NCI-H2029 treated with DMSO at 0.1 percent for 48 hours (cell line): ENCODE measurements around the gene PRDM16.

Experiments
- DNase-seq: peaks from one replicate; lab custom pipeline; 2025; lab: John Stamatoyannopoulos, UW

The PRDM16 gene

DNA sequence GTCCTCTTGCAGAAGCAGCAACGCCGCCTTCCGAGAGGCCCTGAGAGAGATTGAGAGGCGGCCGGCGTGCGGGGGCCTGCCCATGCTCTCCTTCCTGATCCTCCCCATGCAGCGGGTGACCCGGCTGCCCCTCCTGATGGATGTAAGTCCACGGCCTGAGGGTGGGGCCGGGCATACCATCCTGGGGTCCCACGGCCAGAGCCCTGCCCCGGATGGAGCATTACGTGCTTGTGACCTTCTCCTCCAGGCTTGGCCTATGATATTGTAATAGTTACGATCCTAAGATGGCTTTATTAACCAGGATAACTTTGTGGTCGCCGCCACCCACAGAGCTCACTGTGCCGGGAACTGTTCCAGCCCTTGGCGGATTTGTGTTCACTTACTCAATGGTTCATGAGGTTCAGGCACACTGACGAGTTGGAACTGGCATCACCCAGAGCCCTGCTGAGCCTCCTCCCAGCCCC is 404.4 kb downstream of the PRDM16 start:
- no peak for DNase-seq

- DNase-seq: no peak
These were observed 405.0 kb downstream of the PRDM16 start for GRCh38 chr1:3474016-3474415.

DNA sequence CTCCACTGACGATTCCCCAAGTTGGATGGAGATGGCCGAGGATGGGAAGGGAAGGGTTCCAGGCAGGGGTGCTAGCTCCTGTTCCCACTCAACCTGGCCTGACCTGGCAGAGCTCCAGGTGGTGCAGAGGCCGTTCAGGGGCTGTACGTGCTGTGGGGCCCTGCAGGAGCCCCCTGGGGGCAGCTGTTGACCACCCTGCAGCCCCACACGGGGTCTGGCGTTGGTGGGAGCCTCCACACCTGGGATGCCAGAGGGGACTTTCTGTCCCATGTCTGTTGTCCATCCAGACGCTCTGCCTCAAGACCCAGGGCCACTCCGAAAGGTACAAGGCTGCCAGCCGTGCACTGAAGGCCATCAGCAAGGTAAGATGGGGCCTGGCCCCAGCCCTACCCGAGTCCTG is 405.4 kb downstream of the PRDM16 start:
- DNase-seq: no peak

DNA sequence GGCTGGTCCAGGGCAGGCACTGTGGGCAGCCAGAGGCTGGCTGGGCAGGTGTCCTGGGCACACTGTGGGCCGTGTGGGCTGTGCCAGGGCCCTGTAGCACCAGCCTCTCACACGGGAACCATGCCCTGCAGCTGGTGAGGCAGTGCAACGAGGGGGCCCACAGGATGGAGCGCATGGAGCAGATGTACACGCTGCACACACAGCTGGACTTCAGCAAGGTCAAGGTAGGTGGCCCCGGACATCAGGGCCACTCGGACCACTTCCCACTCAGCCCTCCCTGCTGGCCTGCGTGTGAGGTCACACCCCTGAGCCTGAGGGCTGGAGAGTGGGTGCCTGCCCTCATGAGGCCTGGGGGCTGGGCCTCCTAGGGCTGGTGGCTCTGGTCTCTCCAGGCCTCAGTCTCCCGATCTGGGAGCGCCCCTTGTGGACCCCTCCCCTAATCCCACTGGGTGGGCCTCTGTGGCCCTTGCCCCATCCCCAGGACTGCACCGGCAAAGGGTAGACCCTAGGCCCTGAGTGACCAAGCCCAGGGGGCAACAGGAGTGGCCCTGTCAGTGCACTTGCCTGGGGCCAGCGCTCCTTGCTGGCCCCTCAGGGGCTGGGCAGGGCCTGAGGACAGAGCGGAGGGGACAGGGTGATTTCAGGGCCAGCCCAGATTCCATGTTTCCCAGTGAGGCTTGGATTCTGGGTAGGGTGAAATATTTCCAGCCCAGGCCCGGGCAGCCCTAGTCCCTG is 407.0 kb downstream of the PRDM16 start:
- no peak for DNase-seq

DNA sequence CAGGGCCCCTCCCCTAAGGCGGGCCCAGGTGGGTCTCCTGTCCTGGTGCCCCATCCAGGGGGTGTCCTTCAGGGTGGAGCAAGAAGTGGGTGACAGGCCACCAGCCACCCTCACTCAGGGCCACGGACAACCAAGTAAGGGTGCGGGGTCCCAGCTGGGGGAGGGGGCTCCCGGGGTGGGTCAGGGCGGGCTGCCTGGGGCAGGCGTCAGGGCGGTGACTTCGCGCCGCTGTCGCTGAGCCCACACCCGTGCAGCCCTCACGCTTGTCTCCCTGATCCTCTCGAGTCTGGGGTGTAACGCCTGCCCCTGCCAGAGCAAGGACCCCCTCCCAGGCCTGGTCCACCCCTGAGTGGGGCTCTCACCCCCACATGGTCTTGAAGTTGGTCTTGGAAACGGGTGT is 407.7 kb downstream of the PRDM16 start:
- no peak for DNase-seq

DNA sequence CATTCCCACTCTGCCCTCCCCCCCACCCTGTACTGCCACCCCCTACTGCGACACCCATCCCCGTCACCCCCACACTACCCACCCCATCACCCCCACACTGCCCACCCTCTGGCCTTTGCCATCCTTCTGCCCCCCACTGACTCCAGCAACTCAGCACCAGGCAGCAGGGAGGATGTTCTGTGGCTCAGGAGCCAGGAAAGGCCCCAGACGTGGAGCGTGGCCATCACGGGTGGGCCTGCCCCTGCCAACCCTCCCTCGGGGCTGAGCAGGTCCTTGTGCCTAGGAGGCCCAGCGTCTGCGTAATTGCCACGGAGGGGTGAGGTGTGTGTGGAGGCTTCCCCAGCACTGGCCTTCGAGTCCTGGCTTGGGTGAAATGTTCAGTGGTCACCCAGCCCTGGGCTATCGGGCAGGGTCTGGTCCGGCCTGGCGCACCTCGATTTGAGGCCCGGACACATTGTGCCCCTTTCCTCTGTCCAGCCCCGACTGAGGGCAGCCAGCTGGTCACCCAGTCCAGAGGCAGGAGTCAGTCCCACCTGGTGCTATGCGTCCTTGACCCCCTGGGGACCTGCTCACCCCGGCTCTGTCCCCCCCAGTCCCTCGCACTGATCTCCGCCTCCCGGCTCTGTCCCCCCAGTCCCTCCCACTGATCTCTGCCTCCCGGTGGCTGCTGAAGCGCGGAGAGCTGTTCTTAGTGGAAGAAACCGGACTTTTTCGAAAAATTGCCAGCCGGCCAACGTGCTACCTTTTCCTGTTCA is 408.4 kb downstream of the PRDM16 start:
- no peak for DNase-seq

DNA sequence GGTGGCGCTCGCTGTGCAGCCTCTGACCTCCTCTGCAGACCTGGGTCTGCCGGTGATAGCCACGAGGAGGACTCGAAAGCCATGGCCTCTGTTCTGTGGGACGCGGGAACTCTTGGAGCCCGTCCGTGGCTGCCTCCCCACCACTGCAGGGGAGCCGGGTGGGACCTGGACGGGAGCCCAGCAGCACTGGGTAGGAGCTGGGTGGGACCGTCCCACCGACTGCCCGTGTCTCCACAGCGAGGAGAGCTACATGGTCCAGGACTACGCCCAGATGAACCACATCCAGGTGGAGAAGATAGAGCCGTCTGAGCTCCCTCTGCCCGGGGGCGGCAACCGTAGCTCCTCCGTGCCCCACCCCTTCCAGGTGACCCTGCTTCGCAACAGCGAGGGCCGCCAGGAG is 409.2 kb downstream of the PRDM16 start:
- DNase-seq: no peak

GRCh38 chr1:3479511-3480368 is 410.7 kb downstream of the PRDM16 start:
- DNase-seq: no peak

DNA sequence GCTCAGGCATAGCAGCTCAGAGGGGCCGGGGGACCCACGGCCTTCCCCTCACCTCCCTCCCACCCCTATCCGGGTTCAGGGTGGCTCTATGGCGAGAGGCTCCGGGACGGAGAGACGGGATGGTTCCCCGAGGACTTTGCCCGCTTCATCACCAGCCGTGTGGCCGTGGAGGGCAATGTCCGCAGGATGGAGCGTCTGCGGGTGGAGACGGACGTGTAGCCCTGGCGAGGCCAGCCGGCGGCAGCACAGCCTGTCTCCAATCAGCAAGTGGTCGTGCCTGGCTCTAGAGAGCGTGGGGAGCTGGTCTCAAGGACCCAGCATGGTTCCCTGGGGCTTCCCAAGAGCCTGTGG is 411.3 kb downstream of the PRDM16 start:
- no peak for DNase-seq

GRCh38 chr1:3481046-3481445 is 412.0 kb downstream of the PRDM16 start:
- DNase-seq: no peak

- DNase-seq: no peak
These were observed 412.9 kb downstream of the PRDM16 start for GRCh38 chr1:3481836-3482375.

DNA sequence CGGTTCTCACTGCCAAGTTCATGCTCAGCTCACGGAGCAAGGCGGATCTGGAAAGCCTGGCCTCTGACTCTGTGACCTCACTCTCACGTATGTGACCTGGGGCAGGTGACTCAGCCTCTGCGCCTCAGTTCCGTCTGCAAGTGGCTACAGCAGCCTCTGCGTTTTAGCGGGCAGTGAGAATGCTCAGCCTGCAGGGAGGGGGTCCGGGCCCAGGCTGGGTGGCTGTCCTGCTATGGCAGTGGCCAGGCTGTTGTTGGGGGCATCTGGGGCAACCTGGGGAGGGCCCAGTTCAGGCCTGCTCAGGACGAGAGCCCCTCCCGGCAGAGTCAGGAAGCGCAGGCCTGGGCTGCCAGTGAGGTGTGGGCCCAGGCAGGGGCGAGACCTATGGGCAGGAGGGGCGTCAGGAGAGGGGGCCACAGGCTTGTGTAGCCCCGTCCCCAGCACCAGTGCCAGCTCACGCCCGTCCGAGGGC is 413.4 kb downstream of the PRDM16 start:
- no peak for DNase-seq

- no peak for DNase-seq
These were observed 414.4 kb downstream of the PRDM16 start for GRCh38 chr1:3483380-3483779.

GRCh38 chr1:3483801-3484444 is 414.9 kb downstream of the PRDM16 start:
- no peak for DNase-seq

GRCh38 chr1:3485016-3485415 is 416.0 kb downstream of the PRDM16 start:
- no peak for DNase-seq
